Germinal center (tissue), 1 donor: ENCODE measurements around the gene PPIB.
"Not testable (repeated sequence)": the region's sequence is repeated elsewhere in the genome, so short reads cannot be mapped to it uniquely, and the experiment has no call there.

Experiments
- DNase-seq: peaks from one replicate; pipeline ENCODE4 v3.0.0; 2012; ENCODE audit warnings: mixed read lengths, low spot score

The PPIB gene

DNA sequence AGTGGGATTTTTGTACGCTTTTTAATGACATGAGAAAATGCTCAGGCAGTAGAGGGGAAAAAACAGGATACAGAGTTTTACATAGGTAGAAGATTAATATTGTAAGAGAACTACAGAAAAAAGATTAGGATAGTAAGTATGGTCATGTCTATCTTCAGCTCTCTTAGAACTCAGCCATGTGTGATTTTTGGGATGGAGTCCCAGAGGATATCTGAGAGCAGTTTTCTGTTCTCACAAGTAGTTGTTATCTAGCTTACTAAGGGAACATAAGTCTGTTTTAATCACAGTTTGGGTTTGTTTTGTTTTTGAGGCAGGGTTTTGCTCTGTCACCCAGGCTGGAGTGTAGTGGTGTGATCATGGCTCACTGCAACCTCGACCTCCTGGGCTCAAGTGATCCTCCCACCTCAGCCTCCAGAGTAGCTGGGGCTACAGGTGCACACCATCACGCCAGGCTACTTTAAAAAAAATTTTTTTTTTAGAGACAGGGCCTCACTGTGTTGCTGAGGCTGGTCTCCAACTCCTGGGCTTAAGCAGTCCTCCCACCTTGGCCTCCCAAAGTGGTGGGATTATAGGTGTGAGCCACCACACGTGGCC, 52.6 kb downstream of the PPIB start:
- not testable (repeated sequence) for DNase-seq

GRCh38 chr15:64107337-64107736, 55.5 kb downstream of the PPIB start:
- DNase-seq: no peak
